Activated T-helper 9 cell treated with anti-CD3 and anti-CD28 coated beads, Interleukin-2, amount 50 U/mL, for 16 hours (primary cell): ENCODE data around the gene EPB41L5.
"Not testable (repeated sequence)": the region's sequence is repeated elsewhere in the genome, so short reads cannot be mapped to it uniquely, and the experiment has no call there.

ENCODE experiments used
- DNase-seq: peaks from one replicate; pipeline ENCODE4 v3.0.0-alpha.2; 2020; ENCODE audit warnings: low read depth

EPB41L5 gene

GRCh38 chr2:120012771-120013596, at the start of gene EPB41L5:
Gene EPB41L5 (plus strand): TSS chr2:120013077. CDS start chr2:120019085, 6,008 bp downstream.
- peak; percentile 69 for DNase-seq

GRCh38 chr2:119981896-119982295, 31.0 kb upstream of the EPB41L5 start:
- DNase-seq = no peak

GRCh38 chr2:119982506-119982905, 30.4 kb upstream of the EPB41L5 start:
- no peak for DNase-seq

GRCh38 chr2:119983108-119983507, 29.8 kb upstream of the EPB41L5 start:
- no peak for DNase-seq

GRCh38 chr2:119996148-119996547, 16.7 kb upstream of the EPB41L5 start:
- DNase-seq = no peak

- DNase-seq = not testable (repeated sequence)
Observed at GRCh38 chr2:119996896-119997891, 15.7 kb upstream of the EPB41L5 start.

- DNase-seq = no peak
Observed at GRCh38 chr2:120001471-120001870, 11.4 kb upstream of the EPB41L5 start.

GRCh38 chr2:120004254-120004653, 8.6 kb upstream of the EPB41L5 start:
- no peak for DNase-seq

- DNase-seq = no peak
Observed at GRCh38 chr2:120005834-120006521, 6.9 kb upstream of the EPB41L5 start.

- no peak for DNase-seq
Observed at GRCh38 chr2:120007851-120008250, 5.0 kb upstream of the EPB41L5 start.

- no peak for DNase-seq
Observed at GRCh38 chr2:120012363-120012762, 514 bp upstream of the EPB41L5 start.

- DNase-seq = no peak
Observed at GRCh38 chr2:120013597-120014223, 833 bp downstream of the EPB41L5 start.

- DNase-seq = no peak
Observed at GRCh38 chr2:120014226-120014980, 1.5 kb downstream of the EPB41L5 start.

GRCh38 chr2:120016800-120017199, 3.9 kb downstream of the EPB41L5 start:
- DNase-seq = no peak

GRCh38 chr2:120017201-120017600, 4.3 kb downstream of the EPB41L5 start:
- DNase-seq = no peak

GRCh38 chr2:120018549-120018948, 5.7 kb downstream of the EPB41L5 start:
- no peak for DNase-seq

GRCh38 chr2:120020554-120020953, 7.7 kb downstream of the EPB41L5 start:
- DNase-seq = no peak

GRCh38 chr2:120022505-120022904, 9.6 kb downstream of the EPB41L5 start:
- DNase-seq = not testable (repeated sequence)

GRCh38 chr2:120026890-120027289, 14.0 kb downstream of the EPB41L5 start:
- DNase-seq = no peak

- no peak for DNase-seq
Observed at GRCh38 chr2:120028795-120029194, 15.9 kb downstream of the EPB41L5 start.
